Measurements from ENCODE around the gene COL12A1.

COL12A1 gene

DNA sequence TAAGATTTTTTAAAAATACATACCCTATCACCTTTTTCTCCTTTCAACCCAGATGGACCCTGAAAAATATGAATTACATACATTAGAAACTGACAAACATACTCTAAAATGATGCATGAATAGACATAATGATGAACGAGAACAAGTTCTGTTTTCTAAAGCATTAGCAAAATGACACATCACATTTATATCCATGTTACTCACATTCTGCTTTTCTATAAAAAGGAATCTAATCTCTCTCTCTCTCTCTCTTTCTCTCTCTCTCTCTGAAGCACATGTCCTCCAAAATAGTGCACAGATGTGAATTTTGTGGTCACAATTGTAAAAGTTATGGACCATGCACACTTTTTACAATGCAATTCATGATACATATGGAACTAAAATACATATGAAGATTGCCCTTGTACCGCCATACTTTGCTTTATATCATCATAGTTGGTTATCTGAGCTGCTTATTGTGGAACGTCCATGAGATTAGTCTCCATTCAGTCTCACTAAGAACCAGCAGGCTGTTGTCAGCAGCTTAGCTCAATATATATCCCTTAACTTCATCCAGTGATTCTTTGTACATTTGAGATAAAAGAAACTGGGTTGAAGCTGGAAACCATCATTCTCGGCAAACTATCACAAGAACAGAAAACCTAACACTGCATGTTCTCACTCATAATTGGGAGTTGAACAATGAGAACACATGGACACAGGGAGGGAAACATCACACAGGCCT is 114.2 kb downstream of the COL12A1 start:
- H3K9me3 ChIP-seq (ENCODE audit: control insufficient read depth, low read length): no peaks in the 10 kb centered on the region
- no peak overlapping the region for H3K4me3 ChIP-seq (ENCODE audit: low read length)
- H3K4me1 ChIP-seq (ENCODE audit: control insufficient read depth, insufficient read depth, low read length): peaks cover 45% of the 10 kb centered on the region
- DNase-seq (ENCODE audit: low read depth): peak; percentile 12
- no peaks in the 10 kb centered on the region for H3K27me3 ChIP-seq (replicated peaks; ENCODE audit: control insufficient read depth, insufficient read depth, low read length)
- no peak overlapping the region for H3K9ac ChIP-seq (ENCODE audit: low read length)
- peaks cover 77% of the 10 kb centered on the region for H3K36me3 ChIP-seq (ENCODE audit: control insufficient read depth, insufficient read depth, low read length, severe bottlenecking)

DNA sequence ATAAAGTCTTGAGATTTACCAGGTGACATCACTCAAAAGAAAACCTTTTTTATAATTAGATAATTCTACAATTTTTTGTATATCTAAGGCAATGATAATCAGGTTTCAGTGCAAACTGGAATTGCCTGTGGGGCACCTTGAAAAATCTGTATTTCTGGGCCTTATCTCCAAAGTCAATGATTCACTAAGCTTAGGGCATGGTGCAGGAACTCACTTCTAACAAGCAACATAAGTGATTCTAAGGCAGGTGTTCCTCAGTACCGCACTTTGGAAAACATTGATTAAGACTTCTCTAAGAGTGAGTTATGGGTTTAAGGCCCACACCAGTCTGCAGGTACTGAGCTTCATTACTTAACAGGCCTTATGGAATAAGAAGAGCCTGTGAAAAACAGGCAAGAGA is 115.3 kb downstream of the COL12A1 start:
- Histone ChIP-seq H3K9me3 (ENCODE audit: control insufficient read depth, low read length) (no peaks in the 10 kb centered on the region), H3K27me3 (replicated peaks; ENCODE audit: control insufficient read depth, insufficient read depth, low read length) (no peaks in the 10 kb centered on the region), H3K36me3 (ENCODE audit: control insufficient read depth, insufficient read depth, low read length, severe bottlenecking) (peaks cover 79% of the 10 kb centered on the region), H3K4me3 (ENCODE audit: low read length) (no peak overlapping the region), H3K4me1 (ENCODE audit: control insufficient read depth, insufficient read depth, low read length) (peaks cover 40% of the 10 kb centered on the region), H3K9ac (ENCODE audit: low read length) (no peak overlapping the region)
- no peak for DNase-seq (ENCODE audit: low read depth)

DNA sequence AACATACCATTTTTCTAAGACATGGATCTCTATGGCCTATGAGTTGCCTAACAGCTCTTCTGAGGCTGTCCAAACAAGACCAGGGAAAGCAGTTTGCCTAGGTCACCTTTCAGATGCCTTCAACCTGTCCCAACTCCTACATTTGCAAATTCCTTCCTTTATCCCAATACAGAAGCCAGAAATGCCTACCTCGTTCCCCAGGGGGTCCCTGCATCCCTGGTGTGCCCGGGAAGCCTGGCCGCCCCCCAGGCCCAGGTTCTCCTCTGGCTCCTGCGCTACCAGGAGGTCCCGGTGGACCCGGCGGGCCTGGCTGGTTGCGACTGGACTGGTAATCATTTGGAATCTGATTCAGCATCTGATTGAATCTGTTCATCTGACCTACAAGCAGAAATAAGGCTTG is 115.9 kb downstream of the COL12A1 start:
- Histone ChIP-seq H3K4me1 (ENCODE audit: control insufficient read depth, insufficient read depth, low read length) (peaks cover 38% of the 10 kb centered on the region), H3K27me3 (replicated peaks; ENCODE audit: control insufficient read depth, insufficient read depth, low read length) (no peaks in the 10 kb centered on the region), H3K9ac (ENCODE audit: low read length) (no peak overlapping the region), H3K4me3 (ENCODE audit: low read length) (no peak overlapping the region), H3K36me3 (ENCODE audit: control insufficient read depth, insufficient read depth, low read length, severe bottlenecking) (peaks cover 85% of the 10 kb centered on the region), H3K9me3 (ENCODE audit: control insufficient read depth, low read length) (no peaks in the 10 kb centered on the region)
- no peak for DNase-seq (ENCODE audit: low read depth)

DNA sequence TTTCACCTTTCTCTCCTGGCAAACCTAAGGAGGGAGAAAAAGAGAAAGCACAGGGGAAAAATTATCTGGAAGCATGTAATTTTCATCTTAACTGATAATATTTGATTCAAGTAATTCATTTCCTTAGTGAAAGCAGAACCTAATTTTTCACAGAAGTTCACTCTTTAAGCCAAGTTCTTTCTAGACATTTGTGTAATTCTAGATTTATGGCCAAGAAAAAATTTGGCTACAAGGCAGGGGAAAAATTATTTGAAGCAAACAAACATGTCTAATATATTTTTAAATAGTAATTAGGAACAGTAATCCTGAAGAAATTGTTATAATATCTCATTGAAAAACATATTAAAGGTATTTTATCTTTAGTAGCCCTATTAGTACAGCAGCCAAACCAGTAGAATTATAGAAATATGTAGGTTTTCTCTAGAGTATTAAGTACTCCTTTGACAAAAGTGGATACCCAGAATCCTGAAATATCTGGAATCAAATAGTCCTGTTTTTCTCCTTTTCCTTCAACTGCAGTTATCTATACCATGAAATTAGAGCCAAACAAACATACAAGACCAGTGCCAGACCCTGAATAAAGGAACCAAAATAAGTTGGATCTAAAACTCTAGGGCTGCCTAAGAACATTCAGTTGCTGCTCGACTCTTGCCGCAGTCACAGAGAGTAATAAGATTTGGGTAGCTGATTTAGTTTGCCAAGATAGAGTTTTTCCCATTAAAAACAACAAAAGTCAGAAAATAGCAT is 116.5 kb downstream of the COL12A1 start:
- Histone ChIP-seq H3K4me3 (ENCODE audit: low read length) (no peak overlapping the region), H3K4me1 (ENCODE audit: control insufficient read depth, insufficient read depth, low read length) (peaks cover 35% of the 10 kb centered on the region), H3K9ac (ENCODE audit: low read length) (no peak overlapping the region), H3K36me3 (ENCODE audit: control insufficient read depth, insufficient read depth, low read length, severe bottlenecking) (peaks cover 91% of the 10 kb centered on the region), H3K27me3 (replicated peaks; ENCODE audit: control insufficient read depth, insufficient read depth, low read length) (no peaks in the 10 kb centered on the region), H3K9me3 (ENCODE audit: control insufficient read depth, low read length) (no peaks in the 10 kb centered on the region)
- DNase-seq (ENCODE audit: low read depth): no peak

DNA sequence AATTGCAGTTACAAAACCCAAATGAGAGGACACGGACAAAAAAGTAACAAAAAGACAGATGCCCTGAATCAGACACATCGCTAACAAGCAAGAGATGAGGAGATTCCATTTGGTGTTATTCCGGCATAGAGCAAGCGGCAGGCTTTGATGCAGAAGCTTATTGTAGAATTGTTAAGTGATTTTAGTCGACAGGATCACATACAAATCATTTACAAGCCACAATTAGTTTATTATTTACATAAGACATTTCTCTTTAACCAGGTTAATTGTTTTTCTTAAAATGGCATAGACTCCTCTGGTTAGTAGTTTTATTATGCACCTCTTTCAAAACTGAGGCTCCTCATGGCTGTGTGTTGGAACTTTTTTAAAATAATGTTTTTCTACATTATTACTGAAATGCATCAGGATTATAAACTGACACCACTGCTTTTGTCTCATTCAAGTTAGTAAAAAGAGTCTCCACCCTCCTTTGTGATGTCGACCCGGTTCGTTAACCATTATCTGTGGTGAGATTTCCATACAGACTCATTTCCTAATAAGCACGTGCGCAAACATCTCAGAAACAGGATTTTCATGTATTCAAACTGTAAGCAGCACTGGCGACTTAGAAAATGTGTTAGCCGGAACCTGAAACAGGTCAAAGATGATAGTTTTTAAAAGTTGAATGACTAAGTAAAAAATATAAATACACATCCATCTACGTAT is 119.8 kb downstream of the COL12A1 start:
- H3K4me1 ChIP-seq (ENCODE audit: control insufficient read depth, insufficient read depth, low read length): peaks cover 25% of the 10 kb centered on the region
- no peaks in the 10 kb centered on the region for H3K9me3 ChIP-seq (ENCODE audit: control insufficient read depth, low read length)
- DNase-seq (ENCODE audit: low read depth): no peak
- no peak overlapping the region for H3K4me3 ChIP-seq (ENCODE audit: low read length)
- no peaks in the 10 kb centered on the region for H3K27me3 ChIP-seq (replicated peaks; ENCODE audit: control insufficient read depth, insufficient read depth, low read length)
- H3K36me3 ChIP-seq (ENCODE audit: control insufficient read depth, insufficient read depth, low read length, severe bottlenecking): peaks cover 92% of the 10 kb centered on the region
- no peak overlapping the region for H3K9ac ChIP-seq (ENCODE audit: low read length)

DNA sequence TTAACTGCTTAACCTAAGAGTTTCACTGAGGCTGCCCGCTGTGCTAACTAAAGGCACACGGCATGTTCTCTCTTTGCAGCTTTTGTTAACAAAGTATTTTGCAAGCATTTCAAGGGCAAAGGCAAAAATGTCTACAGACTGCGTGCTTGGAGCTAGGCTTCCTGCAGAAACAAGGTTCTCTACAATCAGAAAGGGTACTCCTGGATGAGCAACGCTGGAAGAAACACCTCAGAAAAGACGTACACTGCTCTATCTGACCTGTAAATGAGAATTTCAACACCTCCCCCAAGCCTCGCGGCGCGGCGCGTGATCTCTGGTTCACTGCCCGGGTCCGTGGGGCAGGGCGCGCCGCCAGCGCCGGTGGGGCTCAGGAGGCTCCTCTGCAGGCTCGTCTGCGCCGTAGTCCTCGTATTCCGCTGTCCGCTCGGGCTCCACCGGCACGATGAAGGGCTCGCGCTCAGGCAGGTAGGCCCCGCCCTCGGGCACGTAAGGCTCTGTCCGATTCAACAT is 120.9 kb downstream of the COL12A1 start:
- no peaks in the 10 kb centered on the region for H3K9me3 ChIP-seq (ENCODE audit: control insufficient read depth, low read length)

DNA sequence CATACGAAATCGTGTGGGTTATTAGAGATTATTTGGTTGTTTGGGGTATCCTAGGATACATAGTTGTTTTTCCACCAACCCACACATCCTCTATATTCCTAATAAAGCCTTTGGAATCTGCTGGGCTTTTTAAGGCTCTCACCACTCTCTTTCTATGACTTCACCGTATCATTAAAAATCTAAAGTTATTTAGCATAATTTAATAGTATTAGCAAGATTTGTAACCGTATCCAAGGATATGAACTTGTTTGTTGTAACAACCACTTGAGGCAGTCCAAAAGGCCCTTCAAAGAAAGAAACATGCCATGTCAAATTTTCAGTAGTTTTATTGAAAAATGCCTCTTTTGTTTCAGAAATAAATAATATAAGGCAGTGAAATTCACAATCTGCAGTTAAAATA is 121.8 kb downstream of the COL12A1 start:
- no peak for DNase-seq (ENCODE audit: low read depth)
- Histone ChIP-seq H3K27me3 (replicated peaks; ENCODE audit: control insufficient read depth, insufficient read depth, low read length) (no peaks in the 10 kb centered on the region), H3K4me1 (ENCODE audit: control insufficient read depth, insufficient read depth, low read length) (peaks cover 16% of the 10 kb centered on the region), H3K4me3 (ENCODE audit: low read length) (no peak overlapping the region), H3K9ac (ENCODE audit: low read length) (no peak overlapping the region), H3K9me3 (ENCODE audit: control insufficient read depth, low read length) (no peaks in the 10 kb centered on the region), H3K36me3 (ENCODE audit: control insufficient read depth, insufficient read depth, low read length, severe bottlenecking) (peaks cover 72% of the 10 kb centered on the region)

More for the DNA sequence above, 120.9 kb downstream of the COL12A1 start:
- Histone ChIP-seq H3K27me3 (replicated peaks; ENCODE audit: control insufficient read depth, insufficient read depth, low read length) (no peaks in the 10 kb centered on the region), H3K4me1 (ENCODE audit: control insufficient read depth, insufficient read depth, low read length) (peaks cover 25% of the 10 kb centered on the region), H3K4me3 (ENCODE audit: low read length) (no peak overlapping the region), H3K9ac (ENCODE audit: low read length) (no peak overlapping the region), H3K36me3 (ENCODE audit: control insufficient read depth, insufficient read depth, low read length, severe bottlenecking) (peaks cover 81% of the 10 kb centered on the region)
- no peak for DNase-seq (ENCODE audit: low read depth)

DNA sequence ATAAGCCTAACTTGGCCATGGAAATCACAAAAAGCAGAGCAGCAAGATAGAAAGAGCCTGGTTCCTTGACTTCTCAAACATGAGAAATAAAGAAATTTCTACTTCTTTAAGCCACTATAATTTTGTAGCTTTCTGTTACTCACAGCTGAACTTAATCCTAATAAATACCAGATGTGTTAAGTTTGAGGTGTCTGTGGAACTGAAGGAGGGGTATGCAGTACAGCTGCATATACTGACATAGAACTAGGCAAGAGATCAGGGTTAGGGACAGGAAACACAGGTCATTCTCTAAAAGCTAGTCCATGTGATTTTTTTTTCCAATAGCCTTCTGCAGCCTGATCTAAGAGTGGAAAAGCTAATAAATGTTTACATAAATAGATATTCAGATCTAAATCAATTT is 123.9 kb downstream of the COL12A1 start:
- Histone ChIP-seq H3K36me3 (ENCODE audit: control insufficient read depth, insufficient read depth, low read length, severe bottlenecking) (peaks cover 51% of the 10 kb centered on the region), H3K27me3 (replicated peaks; ENCODE audit: control insufficient read depth, insufficient read depth, low read length) (no peaks in the 10 kb centered on the region), H3K4me3 (ENCODE audit: low read length) (no peak overlapping the region), H3K9ac (ENCODE audit: low read length) (no peak overlapping the region), H3K9me3 (ENCODE audit: control insufficient read depth, low read length) (no peaks in the 10 kb centered on the region), H3K4me1 (ENCODE audit: control insufficient read depth, insufficient read depth, low read length) (peaks cover 14% of the 10 kb centered on the region)
- peak; percentile 35 for DNase-seq (ENCODE audit: low read depth)

DNA sequence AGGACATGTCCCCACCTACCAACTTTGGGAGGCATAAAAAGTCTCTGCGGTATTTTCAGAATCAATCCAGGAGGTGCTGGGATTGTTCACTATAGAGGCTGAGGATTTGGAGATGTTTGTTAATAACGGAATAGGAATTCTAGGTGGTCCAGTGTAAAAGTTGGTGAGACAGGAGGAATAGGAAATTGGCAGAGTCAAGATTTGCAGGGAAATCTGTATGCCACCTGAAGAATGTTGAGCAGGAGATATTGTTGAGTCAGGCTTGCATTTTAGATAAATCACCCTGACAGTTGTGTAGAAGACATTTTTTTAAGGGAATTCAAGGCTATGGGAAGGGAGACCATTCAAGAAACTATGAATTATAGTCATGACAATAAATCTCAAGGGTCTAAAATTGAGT is 124.8 kb downstream of the COL12A1 start:
- Histone ChIP-seq H3K27me3 (replicated peaks; ENCODE audit: control insufficient read depth, insufficient read depth, low read length) (no peaks in the 10 kb centered on the region), H3K36me3 (ENCODE audit: control insufficient read depth, insufficient read depth, low read length, severe bottlenecking) (peaks cover 43% of the 10 kb centered on the region), H3K9me3 (ENCODE audit: control insufficient read depth, low read length) (no peaks in the 10 kb centered on the region), H3K9ac (ENCODE audit: low read length) (no peak overlapping the region), H3K4me1 (ENCODE audit: control insufficient read depth, insufficient read depth, low read length) (peaks cover 14% of the 10 kb centered on the region), H3K4me3 (ENCODE audit: low read length) (no peak overlapping the region)
- DNase-seq (ENCODE audit: low read depth): no peak

DNA sequence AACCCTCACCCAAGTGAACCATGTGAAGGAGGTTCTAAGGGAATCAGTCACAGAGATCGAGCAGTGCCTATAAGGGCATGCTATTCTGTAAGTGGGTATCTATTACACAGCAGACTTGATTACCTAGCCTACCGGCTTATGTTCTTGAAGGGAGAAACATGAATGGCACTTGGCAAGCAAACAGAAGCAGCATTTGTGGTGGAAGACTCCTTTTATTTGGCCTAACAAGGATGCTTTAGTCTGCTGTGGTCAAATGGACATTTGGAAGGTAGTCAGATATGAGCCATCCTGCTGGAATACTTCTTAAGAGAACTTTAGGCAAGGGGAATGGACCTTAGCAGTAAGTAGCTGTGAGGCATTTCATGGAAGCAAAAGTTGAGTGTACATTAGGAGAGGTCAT is 126.3 kb downstream of the COL12A1 start:
- Histone ChIP-seq H3K27me3 (replicated peaks; ENCODE audit: control insufficient read depth, insufficient read depth, low read length) (no peaks in the 10 kb centered on the region), H3K9ac (ENCODE audit: low read length) (no peak overlapping the region), H3K4me1 (ENCODE audit: control insufficient read depth, insufficient read depth, low read length) (peaks cover 10% of the 10 kb centered on the region), H3K9me3 (ENCODE audit: control insufficient read depth, low read length) (no peaks in the 10 kb centered on the region), H3K36me3 (ENCODE audit: control insufficient read depth, insufficient read depth, low read length, severe bottlenecking) (peaks cover 28% of the 10 kb centered on the region), H3K4me3 (ENCODE audit: low read length) (no peak overlapping the region)
- DNase-seq (ENCODE audit: low read depth): no peak

DNA sequence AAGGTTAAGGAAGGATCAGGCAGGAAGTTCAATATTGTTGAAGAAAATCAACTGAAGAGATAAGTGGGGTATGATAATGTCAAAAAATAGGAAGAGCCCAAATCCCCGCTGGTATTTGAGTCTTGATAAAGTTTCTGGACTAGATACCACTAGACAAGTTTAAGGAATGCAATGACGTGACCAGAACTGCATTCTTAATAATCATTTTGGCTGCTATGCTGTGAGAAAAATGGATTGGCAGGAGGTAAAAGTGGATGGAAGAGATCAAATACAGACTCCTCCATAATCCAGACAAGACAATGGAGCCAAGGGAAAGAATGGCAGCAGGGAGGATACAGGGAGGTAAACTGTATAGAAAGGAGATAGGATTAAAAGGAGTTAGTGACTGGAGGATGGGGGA is 128.2 kb downstream of the COL12A1 start:
- Histone ChIP-seq H3K27me3 (replicated peaks; ENCODE audit: control insufficient read depth, insufficient read depth, low read length) (no peaks in the 10 kb centered on the region), H3K36me3 (ENCODE audit: control insufficient read depth, insufficient read depth, low read length, severe bottlenecking) (peaks cover 10% of the 10 kb centered on the region), H3K4me3 (ENCODE audit: low read length) (no peak overlapping the region), H3K9ac (ENCODE audit: low read length) (no peak overlapping the region), H3K4me1 (ENCODE audit: control insufficient read depth, insufficient read depth, low read length) (peaks cover 10% of the 10 kb centered on the region), H3K9me3 (ENCODE audit: control insufficient read depth, low read length) (no peaks in the 10 kb centered on the region)
- no peak for DNase-seq (ENCODE audit: low read depth)

Measured in adipocyte (in vitro differentiated cells).